H1 (cell line): Measurements from ENCODE around the gene PYCARD. TPM values are rescaled to one million over a fixed set of nuclear protein-coding genes. Genes with fewer than 3 reads are reported as not detected.

Experiments
- CTCF ChIA-PET: fragments of 300-600 bp; sonication (Branson Sonifier 250); formaldehyde crosslinking; loops from one replicate; lab custom pipeline; 2021; ENCODE audit not compliant: partially characterized antibody; lab: Charles Lee
- POLR2A ChIA-PET: fragments of 300-600 bp; sonication (Branson Sonifier 250); formaldehyde crosslinking; loops from one replicate; lab custom pipeline; 2021; ENCODE audit warnings: inconsistent platforms; ENCODE audit not compliant: partially characterized antibody; lab: Charles Lee
- DNase-seq, 2 experiments: peaks; one replicate each; pipeline versions ENCODE4 v3.0.0 to v3.0.0-alpha.2; 2010 to 2022; ENCODE audit warnings: low spot score in 2 of 2, low read depth in 1 of 2, mixed read lengths in 1 of 2
- FAIRE-seq: peaks from 2 replicates; lab custom pipeline; 2011; peaks lifted over from hg19 to GRCh38; lab: Jason Lieb, UNC
- H2AFZ ChIP-seq: 2 replicates; pipeline ENCODE4 v1.8.1; 2012; ENCODE audit warnings: low read length, inconsistent platforms
- H2AK5ac ChIP-seq: 2 replicates; pipeline ENCODE4 v1.6.1; 2013; ENCODE audit warnings: low read depth, low read length
- H2BK120ac ChIP-seq: replicated peaks from 2 replicates; pipeline ENCODE3; 2013; ENCODE audit warnings: low read depth, low read length, inconsistent platforms
- H2BK12ac ChIP-seq: 2 replicates; pipeline ENCODE4 v1.6.1; 2013; ENCODE audit warnings: low read depth, low read length
- H2BK15ac ChIP-seq: 2 replicates; pipeline ENCODE4 v1.6.1; 2013; ENCODE audit warnings: low read length
- H2BK20ac ChIP-seq: 2 replicates; pipeline ENCODE4 v1.6.1; 2013; ENCODE audit warnings: low read length
- H2BK5ac ChIP-seq: 2 replicates; pipeline ENCODE4 v1.6.1; 2013; ENCODE audit warnings: low read depth, low read length
- H3K14ac ChIP-seq: 2 replicates; pipeline ENCODE4 v1.6.1; 2013; ENCODE audit warnings: inconsistent platforms; ENCODE audit not compliant: insufficient read length
- H3K18ac ChIP-seq: 2 replicates; pipeline ENCODE4 v1.6.1; 2013; ENCODE audit warnings: low read length; ENCODE audit errors: extremely low read depth
- H3K23ac ChIP-seq: 2 replicates; pipeline ENCODE4 v1.6.1; 2013; ENCODE audit warnings: inconsistent platforms; ENCODE audit not compliant: insufficient read length
- H3K23me2 ChIP-seq: 2 replicates; pipeline ENCODE4 v1.6.1; 2013; ENCODE audit warnings: low read depth, low read length
- H3K27ac ChIP-seq: 2 replicates; pipeline ENCODE4 v1.6.1; 2011; ENCODE audit warnings: low read depth, low read length, inconsistent platforms
- H3K27me3 ChIP-seq, 4 experiments: replicated peaks in 1 of 4; 1 replicate in 1 of 4; 2 replicates in 3 of 4; pipeline versions ENCODE4 v1.6.1 to v1.8.1; 2011 to 2013; ENCODE audit warnings: low read length in 3 of 4, mild to moderate bottlenecking in 3 of 4, inconsistent platforms in 2 of 4, mixed read lengths in 2 of 4, moderate library complexity in 1 of 4; ENCODE audit not compliant: control insufficient read depth in 3 of 4, insufficient read depth in 3 of 4; ENCODE audit errors: extremely low read depth in 1 of 4
- H3K36me3 ChIP-seq, 4 experiments: 2 replicates each; pipeline versions ENCODE4 v1.6.1 to v1.8.1; 2011 to 2013; ENCODE audit warnings: mild to moderate bottlenecking in 4 of 4, low read length in 3 of 4, moderate library complexity in 2 of 4, control low read depth in 1 of 4, inconsistent platforms in 1 of 4; ENCODE audit not compliant: insufficient read depth in 4 of 4, control insufficient read depth in 2 of 4
- H3K4ac ChIP-seq: replicated peaks from 2 replicates; pipeline ENCODE3; 2013; ENCODE audit warnings: low read length, low read depth, mixed read lengths, inconsistent platforms; ENCODE audit not compliant: insufficient read length
- H3K4me1 ChIP-seq, 4 experiments: replicated peaks in 1 of 4; 1 replicate in 1 of 4; 2 replicates in 3 of 4; pipeline versions ENCODE4 v1.6.1 to v1.8.1; 2011 to 2013; ENCODE audit warnings: low read length in 3 of 4, inconsistent platforms in 2 of 4, mixed read lengths in 1 of 4; ENCODE audit not compliant: insufficient read depth in 4 of 4, control insufficient read depth in 3 of 4
- H3K4me2 ChIP-seq, 2 experiments: 2 replicates each; pipeline versions ENCODE4 v1.6.1 to v1.8.1; 2011 to 2013; ENCODE audit warnings: low read depth in 2 of 2, low read length in 2 of 2, control low read depth in 1 of 2, inconsistent platforms in 1 of 2, mild to moderate bottlenecking in 1 of 2; ENCODE audit not compliant: insufficient read depth in 1 of 2
- H3K4me3 ChIP-seq, 4 experiments: fragments of 200-600, 300-600 bp in 1 of 4; sonication (generic), shearing (Covaris generic), sonication (Bioruptor Twin) in 1 of 4; 2 replicates each; pipeline versions ENCODE4 v1.5.1 to v1.8.1; 2011 to 2016; ENCODE audit warnings: low read length in 4 of 4, low read depth in 3 of 4, control low read depth in 2 of 4, inconsistent platforms in 2 of 4, mild to moderate bottlenecking in 2 of 4, mixed read lengths in 1 of 4, moderate library complexity in 1 of 4; ENCODE audit not compliant: insufficient read depth in 2 of 4; ENCODE audit errors: extremely low read depth in 1 of 4
- H3K56ac ChIP-seq: replicated peaks from 2 replicates; pipeline ENCODE3; 2013; ENCODE audit warnings: low read depth, mild to moderate bottlenecking, mixed read lengths, low read length, inconsistent platforms; ENCODE audit not compliant: insufficient read length
- H3K79me1 ChIP-seq: 2 replicates; pipeline ENCODE4 v1.6.1; 2013; ENCODE audit warnings: low read depth, low read length, control low read depth
- H3K79me2 ChIP-seq, 2 experiments: 2 replicates each; pipeline versions ENCODE4 v1.6.1 to v1.8.1; 2012 to 2013; ENCODE audit warnings: low read length in 2 of 2, mild to moderate bottlenecking in 2 of 2, inconsistent platforms in 1 of 2; ENCODE audit not compliant: insufficient read depth in 2 of 2, control insufficient read depth in 1 of 2
- H3K9ac ChIP-seq, 4 experiments: replicated peaks in 1 of 4; 1 replicate in 1 of 4; 2 replicates in 3 of 4; pipeline versions ENCODE4 v1.6.1 to v1.8.1; 2011 to 2013; ENCODE audit warnings: low read depth in 3 of 4, low read length in 3 of 4, control low read depth in 2 of 4, mild to moderate bottlenecking in 2 of 4, moderate library complexity in 2 of 4, inconsistent platforms in 1 of 4; ENCODE audit errors: extremely low read depth in 1 of 4
- H3K9me3 ChIP-seq, 2 experiments: 2 replicates each; pipeline versions ENCODE4 v1.6.1 to v1.8.1; 2012 to 2013; ENCODE audit warnings: mild to moderate bottlenecking in 2 of 2, moderate library complexity in 2 of 2, control low read depth in 1 of 2, inconsistent platforms in 1 of 2, low read depth in 1 of 2, low read length in 1 of 2, mixed read lengths in 1 of 2; ENCODE audit not compliant: insufficient read depth in 2 of 2
- H4K20me1 ChIP-seq, 2 experiments: replicated peaks in 1 of 2; 2 replicates each; pipeline versions ENCODE3 to v1.8.1; 2011 to 2013; ENCODE audit warnings: inconsistent platforms in 2 of 2, low read length in 2 of 2, mild to moderate bottlenecking in 1 of 2; ENCODE audit not compliant: insufficient read depth in 2 of 2, control insufficient read depth in 1 of 2
- H4K5ac ChIP-seq: 2 replicates; pipeline ENCODE4 v1.6.1; 2013; ENCODE audit warnings: low read length, low read depth, mixed read lengths, inconsistent platforms; ENCODE audit not compliant: insufficient read length
- H4K8ac ChIP-seq: 2 replicates; pipeline ENCODE4 v1.8.0; 2013; ENCODE audit warnings: mild to moderate bottlenecking, moderate library complexity, low read length, inconsistent platforms; ENCODE audit not compliant: insufficient read depth; ENCODE audit errors: extremely low read depth
- H4K91ac ChIP-seq: replicated peaks from 2 replicates; pipeline ENCODE3; 2013; ENCODE audit warnings: low read length, mixed read lengths, inconsistent platforms; ENCODE audit not compliant: insufficient read length
- CREB1 ChIP-seq: IDR thresholded peaks from 2 replicates; pipeline ENCODE4 v1.6.1; 2012; ENCODE audit warnings: inconsistent platforms
- POLR2A ChIP-seq, 2 experiments: IDR thresholded peaks; 1 replicate in 1 of 2; 2 replicates in 1 of 2; pipeline ENCODE4 v1.6.1; 2011; ENCODE audit warnings: low read depth in 2 of 2, low read length in 2 of 2, mild to moderate bottlenecking in 2 of 2; ENCODE audit errors: control extremely low read depth in 1 of 2
- SIN3A ChIP-seq, 2 experiments: IDR thresholded peaks in 1 of 2; conservative IDR thresholded peaks in 1 of 2; 2 replicates each; pipeline ENCODE4 v1.6.1; 2011 to 2012; ENCODE audit warnings: low read length in 2 of 2, improper control_type of control experiment in 1 of 2, low read depth in 1 of 2, mild to moderate bottlenecking in 1 of 2
- TCF12 ChIP-seq: IDR thresholded peaks from 2 replicates; pipeline ENCODE4 v1.6.1; 2011; ENCODE audit warnings: low read depth, mild to moderate bottlenecking, low read length
- WGBS, 2 experiments: shearing (Covaris generic) in 1 of 2; methylation state at CpG; one replicate each; pipeline versions ENCODE4 v1.1.6 to v1.1.7; 2013 to 2015; ENCODE audit warnings: low lambda C conversion rate in 2 of 2, mixed read lengths in 2 of 2, inconsistent platforms in 1 of 2, low coverage in 1 of 2, missing lambda C conversion rate in 1 of 2; ENCODE audit not compliant: insufficient replicate concordance in 2 of 2, insufficient coverage in 1 of 2, insufficient read length in 1 of 2; ENCODE audit errors: extremely low coverage in 1 of 2, missing lambda C conversion rate in 1 of 2; 5-methylcytosine and 5-hydroxymethylcytosine counted together
- polyA plus RNA-seq, 7 experiments: library from polyadenylated mRNA; depleted of rRNA in 3 of 7; stranded (reverse) in 5 of 7; unstranded in 2 of 7; fragments of >200 nt in 5 of 7; fragments of 200-250 nt in 2 of 7; gene quantifications; 1 replicate in 5 of 7; 2 replicates in 1 of 7; 4 replicates in 1 of 7; pipeline versions ENCODE4 v1.2.1 to v1.2.3, GENCODE V29; 2011 to 2013; ENCODE audit warnings: missing spikeins in 2 of 7, mixed read lengths in 2 of 7
- total RNA-seq: library from RNA; stranded (reverse); fragmentation: NEBNext Ultra II Directional; extraction: Animal tissue kit (Norgen Biotek cat#: 25700); gene quantifications from 2 replicates; pipeline ENCODE4 v1.2.1, GENCODE V29; 2021

The PYCARD gene
- total and polyA plus RNA-seq, 2 of the 8 experiments (the other 6 are each of a cell fraction or from before 2014, with no cell fraction given): 29.9 to 77.9 TPM

DNA sequence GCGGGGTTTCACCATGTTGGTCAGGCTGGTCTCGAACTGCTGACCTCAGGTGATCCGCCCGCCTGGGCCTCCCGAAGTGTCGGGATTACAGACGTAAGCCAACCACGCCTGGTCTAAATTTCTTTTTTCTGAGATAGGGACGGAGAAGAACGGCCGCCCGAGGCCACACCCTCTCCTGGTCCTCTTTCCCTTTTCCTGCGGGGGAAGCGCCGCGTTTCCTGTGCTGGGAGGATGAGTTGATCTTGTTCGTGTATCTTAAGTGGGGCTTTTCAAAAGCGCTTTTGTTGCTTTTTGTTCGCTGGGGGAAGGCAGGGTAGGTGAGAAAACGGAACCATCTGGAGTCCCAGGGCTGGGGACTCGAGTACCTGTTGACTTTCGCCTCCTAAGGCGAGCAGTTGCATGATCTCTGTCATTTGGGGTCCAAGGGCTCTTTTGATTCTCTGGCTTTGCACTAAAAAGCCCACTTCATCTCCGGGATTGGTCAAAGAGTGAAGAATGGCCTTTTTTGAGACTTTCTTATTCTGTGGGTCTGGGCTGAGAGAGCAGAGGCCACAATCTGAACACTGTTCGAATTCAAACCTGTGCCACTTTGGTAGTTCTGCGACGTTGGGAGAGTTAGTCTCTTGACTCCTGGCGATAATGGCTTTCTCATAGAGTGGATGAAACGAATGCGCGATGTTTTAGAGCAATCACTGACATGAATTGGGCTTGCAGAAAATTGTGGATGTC, 21.3 kb downstream of the PYCARD start:
- no peak overlapping the region for H3K23ac ChIP-seq
- no peak overlapping the region for H4K5ac ChIP-seq
- H3K18ac ChIP-seq: no peak overlapping the region; the same call in 1 of the 2 replicates
- no peak overlapping the region for H2BK12ac ChIP-seq
- ChIA-PET POLR2A (interaction anchor here (0.6 to 6.9 kb wide), 57 partner anchors 10 to 532 kb away, joined by 3 to 407 read pairs (median 8); partner anchors contain the start of genes ARMC5, COX6A2, KAT8 and PRSS36), CTCF (interaction anchor here (0.9 kb wide), 1 partner anchor 46 kb away, joined by 4 read pairs; no protein-coding TSS in a partner anchor)
- H2AK5ac ChIP-seq: no peak overlapping the region
- peak overlapping the region; percentile 28 for H3K56ac ChIP-seq
- peak overlapping the region; percentile 99; the same call in 1 of the 2 replicates for H3K27ac ChIP-seq
- H3K14ac ChIP-seq: no peak overlapping the region
- FAIRE-seq (no peak), DNase-seq (no peak)
- WGBS, 2 experiments: 4% methylated on average over 31 of the region's 31 CpGs; no CpG with 5 or more reads in 1 of the 2 experiments
- no peak overlapping the region for H2AFZ ChIP-seq
- peaks cover 14% of the 10 kb centered on the region; the same call in 1 of the 2 replicates for H3K23me2 ChIP-seq
- H3K4me3 ChIP-seq: peak overlapping the region; percentile 69 to 96 (median 86)
- peak overlapping the region; percentile 57 to 99 (median 99) for H3K9ac ChIP-seq
- peak overlapping the region; percentile 92 to 93 for H3K4me2 ChIP-seq
- peaks cover 8% of the 10 kb centered on the region for H3K79me1 ChIP-seq
- no peaks in the 10 kb centered on the region for H3K9me3 ChIP-seq
- peaks cover 31 to 47% (median 39%) of the 10 kb centered on the region in 4 experiments for H3K36me3 ChIP-seq
- no peak overlapping the region for H2BK120ac ChIP-seq
- no peak overlapping the region for H4K91ac ChIP-seq
- peaks cover 41 to 43% of the 10 kb centered on the region in 2 experiments for H4K20me1 ChIP-seq
- H3K4ac ChIP-seq: no peak overlapping the region
- no peak overlapping the region for H2BK20ac ChIP-seq
- H4K8ac ChIP-seq: no peak overlapping the region; the same call in 1 of the 2 replicates
- H3K79me2 ChIP-seq: peaks cover 40 to 67% of the 10 kb centered on the region in 2 experiments
- H2BK5ac ChIP-seq: peak overlapping the region; percentile 100; the same call in 1 of the 2 replicates
- peaks cover 0 to 7% (median 2%) of the 10 kb centered on the region in 4 experiments; a peak in 5 of 7 replicates for H3K4me1 ChIP-seq
- H2BK15ac ChIP-seq: no peak overlapping the region
- no peaks in the 10 kb centered on the region for H3K27me3 ChIP-seq
- TF ChIP-seq TCF12: no peak
- TF ChIP-seq SIN3A (conservative IDR thresholded peaks at IDR 0.05 in 1 of 2, IDR thresholded peaks at IDR 0.05 in 1 of 2; ENCODE audit: low read depth in 1 of 2, low read length in 2 of 2): peak in 1 of 2 experiments; percentile 13; a peak in 1 of 4 replicates
- TF ChIP-seq POLR2A (IDR thresholded peaks at IDR 0.05; ENCODE audit: control extremely low read depth in 1 of 2, low read depth in 2 of 2, low read length in 2 of 2): peak in 1 of 2 experiments; percentile 30; a peak in 1 of 3 replicates
- TF ChIP-seq CREB1: no peak
